Ovary (tissue), 9 donors: ENCODE measurements around the gene PARP2. TPM values are rescaled to one million over a fixed set of nuclear protein-coding genes. Genes with fewer than 3 reads are reported as not detected.

Experiments
- DNase-seq, 5 donors: peaks; one replicate each; pipeline ENCODE4 v3.0.0-alpha.2; 2019 to 2020
- H3K27ac ChIP-seq, 2 donors: fragments of 200-600 bp; one replicate each; pipeline versions ENCODE4 v1.5.1 to v1.8.0; 2019 to 2022
- H3K27me3 ChIP-seq: fragments of 200-600 bp; one replicate; pipeline ENCODE4 v1.8.0; 2022
- H3K36me3 ChIP-seq: fragments of 200-600 bp; sonication (generic); one replicate; pipeline ENCODE4 v1.5.1; 2019
- H3K4me1 ChIP-seq: one replicate; pipeline ENCODE4 v1.8.1; 2013; ENCODE audit warnings: mild to moderate bottlenecking, moderate library complexity; ENCODE audit not compliant: insufficient read depth
- H3K4me3 ChIP-seq: fragments of 200-600 bp; sonication (generic); one replicate; pipeline ENCODE4 v1.5.1; 2017
- H3K9me3 ChIP-seq, 2 donors: fragments of 200-600 bp in 1 of 2; sonication (generic) in 1 of 2; one replicate each; pipeline versions ENCODE4 v1.5.1 to v1.8.1; 2013 to 2019; ENCODE audit warnings: mild to moderate bottlenecking in 1 of 2, moderate library complexity in 1 of 2
- EP300 ChIP-seq: sonication (generic); formaldehyde crosslinking; IDR thresholded peaks from one replicate; pipeline ENCODE4 v1.6.1; 2017; ENCODE audit warnings: antibody characterized with exemption
- POLR2A ChIP-seq: fragments of 450-650 bp; IDR thresholded peaks from one replicate; pipeline ENCODE4 v1.6.1; 2017; ENCODE audit warnings: antibody characterized with exemption, mild to moderate bottlenecking, moderate library complexity
- WGBS, 3 donors: extraction: QIAGEN DNeasy Blood & Tissue Kit in 1 of 3; methylation state at CpG; one replicate each; pipeline versions ENCODE4 v1.1.5 to v1.1.7; 2013 to 2017; 5-methylcytosine and 5-hydroxymethylcytosine counted together
- intact Hi-C, 4 donors: fragments of 100-400 bp; cut with DNase I; formaldehyde crosslinking; loops; one replicate each; pipeline versions ENCODE4 v1.11.0 to v1.15.1; 2022 to 2023
- polyA plus RNA-seq, 2 donors: library from polyadenylated mRNA; stranded (reverse); fragments of 200-250 nt in 1 of 2; fragments of 350-450 nt in 1 of 2; fragmentation: Illumina TruSeq in 1 of 2; extraction: RNeasy Lipid Tissue Mini Kit (QIAGEN cat#74804) in 1 of 2; gene quantifications; one replicate each; pipeline ENCODE4 v1.2.3, GENCODE V29; 2013 to 2014
- total RNA-seq, 7 donors: library from RNA; depleted of rRNA in 2 of 7; stranded (reverse); fragments of >200 nt in 2 of 7; fragmentation: NEBNext Ultra II Directional in 3 of 7; extraction: Animal tissue kit (Norgen Biotek cat#: 25700) in 3 of 7; gene quantifications; one replicate each; pipeline versions ENCODE4 v1.1.0 to v1.2.4, GENCODE V29; 2016 to 2023
- TF ChIP-seq, protein P1 (sequence below), 3 donors: fragments of 450-650 bp in 2 of 3; fragments of 200-600 bp in 1 of 3; IDR thresholded peaks; one replicate each; pipeline versions ENCODE4 v1.5.1 to v1.8.0; 2016 to 2022; ENCODE audit warnings: antibody characterized with exemption in 3 of 3, mild to moderate bottlenecking in 1 of 3
- donor health status: DM: no; HTN: no; CAD: no; lungs with moderate emphysema.
- donor health status: DM: no; HTN: no; CAD: no.
- donor health status: Bipolar disorder and iron deficiency.
- donor health status: DM: yes; HTN: yes; CAD: no.
- donor health status: DM: no; HTN: no; CAD: no.
- donor health status: DM: yes; HTN: yes; CAD: no.

The PARP2 gene
- total and polyA plus RNA-seq, 9 donors, result 7.1 to 38.7 (median 22.8) TPM

DNA sequence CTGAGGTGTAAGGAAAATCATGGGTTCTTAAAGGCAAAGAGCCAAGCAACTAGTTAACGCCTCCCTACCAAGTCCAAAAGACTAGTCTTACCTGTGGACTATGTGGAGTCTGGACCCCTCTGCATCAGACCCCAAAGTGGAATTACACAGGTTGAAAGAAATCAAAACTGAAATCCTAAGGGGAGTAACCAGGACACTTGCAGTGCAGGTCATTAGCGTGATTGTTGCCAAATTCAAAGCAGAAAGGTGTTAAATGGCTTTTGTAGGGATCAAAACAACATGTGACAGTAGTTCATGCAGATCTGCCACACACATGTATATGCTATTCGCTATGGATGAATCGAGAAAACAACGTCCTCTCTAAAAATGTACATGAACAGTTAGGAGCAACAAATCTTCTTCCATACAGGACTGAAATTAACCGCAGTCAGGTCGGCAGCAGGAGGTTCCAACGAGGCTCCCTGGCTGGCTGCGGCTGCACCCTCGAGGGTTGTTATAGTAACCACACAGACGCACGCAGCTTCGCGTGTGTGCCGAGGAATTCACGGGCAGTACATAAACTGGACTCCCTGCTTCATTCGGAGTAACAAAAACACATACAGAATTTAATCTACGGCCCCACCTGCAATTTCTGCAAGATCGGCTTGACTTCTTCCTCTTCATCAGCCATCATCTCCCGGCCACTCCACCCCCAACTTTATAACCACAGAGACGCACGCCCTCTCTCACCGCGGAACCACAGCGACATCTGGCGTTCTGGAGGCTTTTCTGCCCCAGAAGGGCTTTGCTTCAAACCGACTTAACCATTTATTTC, 38.0 kb upstream of the PARP2 start, which contains the start of gene TTC5:
TSS of gene TTC5 (minus strand) at position 687 of the 814 bp plus-strand sequence. CDS start at position 673, 14 bp downstream.
- Histone ChIP-seq H3K9me3 (no peaks in the 10 kb centered on the region), H3K4me3 (peak within 1 kb of the TSS; percentile 71), H3K4me1 (no peaks in the 10 kb centered on the region), H3K27ac (no peak within 1 kb of the TSS), H3K27me3 (no peaks in the 10 kb centered on the region), H3K36me3 (no peaks in the 10 kb centered on the region)
- intact Hi-C loops, result no loop called here
- 0% methylated on average over 27 of the region's 27 CpGs for WGBS, 3 donors
- TF ChIP-seq EP300, result no peak
- TF ChIP-seq, protein P1, sequence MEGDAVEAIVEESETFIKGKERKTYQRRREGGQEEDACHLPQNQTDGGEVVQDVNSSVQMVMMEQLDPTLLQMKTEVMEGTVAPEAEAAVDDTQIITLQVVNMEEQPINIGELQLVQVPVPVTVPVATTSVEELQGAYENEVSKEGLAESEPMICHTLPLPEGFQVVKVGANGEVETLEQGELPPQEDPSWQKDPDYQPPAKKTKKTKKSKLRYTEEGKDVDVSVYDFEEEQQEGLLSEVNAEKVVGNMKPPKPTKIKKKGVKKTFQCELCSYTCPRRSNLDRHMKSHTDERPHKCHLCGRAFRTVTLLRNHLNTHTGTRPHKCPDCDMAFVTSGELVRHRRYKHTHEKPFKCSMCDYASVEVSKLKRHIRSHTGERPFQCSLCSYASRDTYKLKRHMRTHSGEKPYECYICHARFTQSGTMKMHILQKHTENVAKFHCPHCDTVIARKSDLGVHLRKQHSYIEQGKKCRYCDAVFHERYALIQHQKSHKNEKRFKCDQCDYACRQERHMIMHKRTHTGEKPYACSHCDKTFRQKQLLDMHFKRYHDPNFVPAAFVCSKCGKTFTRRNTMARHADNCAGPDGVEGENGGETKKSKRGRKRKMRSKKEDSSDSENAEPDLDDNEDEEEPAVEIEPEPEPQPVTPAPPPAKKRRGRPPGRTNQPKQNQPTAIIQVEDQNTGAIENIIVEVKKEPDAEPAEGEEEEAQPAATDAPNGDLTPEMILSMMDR (IDR thresholded peaks at IDR 0.05), result peak; percentile 58 to 84 (median 65)
- DNase-seq, result peak; percentile 73 to 90 (median 83)

DNA sequence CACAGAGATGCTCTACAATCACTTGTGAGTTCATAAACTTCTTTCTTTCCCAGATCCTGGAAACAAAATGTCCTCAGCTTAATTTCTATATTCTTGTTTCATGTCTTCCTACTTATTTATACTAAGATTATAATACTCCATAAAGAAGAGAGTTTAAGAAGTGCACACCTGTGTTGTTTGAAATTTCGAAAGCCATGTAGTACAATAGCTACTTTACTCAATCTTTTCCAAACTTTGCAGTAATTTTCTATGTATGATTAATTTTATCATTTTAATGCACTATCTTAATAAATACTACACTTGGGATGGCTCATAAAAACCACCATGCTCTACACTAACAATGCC, 37.4 kb upstream of the PARP2 start:
- intact Hi-C loops, result no loop called here
- Histone ChIP-seq H3K27ac (no peak overlapping the region), H3K4me1 (no peaks in the 10 kb centered on the region), H3K9me3 (no peaks in the 10 kb centered on the region), H3K4me3 (peak overlapping the region; percentile 71), H3K27me3 (no peaks in the 10 kb centered on the region), H3K36me3 (no peaks in the 10 kb centered on the region)
- 92 to 94% (median 93%) methylated on average over 1 of the region's 1 CpG for WGBS, 3 donors
- no peak for DNase-seq
- TF ChIP-seq POLR2A, result no peak
- TF ChIP-seq EP300, result no peak
- TF ChIP-seq, protein P1 (IDR thresholded peaks at IDR 0.05), result no peak

DNA sequence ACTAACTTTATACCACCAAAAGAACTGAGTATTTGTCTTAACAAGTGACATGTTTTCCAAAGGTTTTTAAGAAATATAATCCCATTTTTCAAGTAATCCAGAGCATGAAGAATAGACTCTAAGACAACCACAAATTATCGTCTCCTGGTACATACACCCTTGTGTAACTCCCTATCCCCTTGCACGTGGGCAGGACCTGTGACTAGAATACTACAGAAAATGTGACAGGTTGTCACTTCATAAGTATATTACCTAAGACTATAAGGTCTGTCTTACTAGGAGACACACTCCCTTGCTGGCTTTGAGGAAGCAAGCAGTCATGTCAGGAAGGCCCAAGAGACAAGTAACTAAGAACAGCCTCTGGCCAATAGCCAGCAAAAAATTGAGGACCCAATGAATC, 29.4 kb upstream of the PARP2 start:
- 82 to 93% (median 87%) methylated on average over 2 of the region's 2 CpGs for WGBS, 3 donors
- H3K27me3 ChIP-seq, result no peaks in the 10 kb centered on the region
- no peaks in the 10 kb centered on the region for H3K36me3 ChIP-seq
- no peak overlapping the region for H3K27ac ChIP-seq
- intact Hi-C loops, result no loop called here
- H3K4me3 ChIP-seq, result no peak overlapping the region
- TF ChIP-seq EP300 (no peak), POLR2A (no peak)
- TF ChIP-seq, protein P1 (IDR thresholded peaks at IDR 0.05), result no peak
- no peaks in the 10 kb centered on the region for H3K4me1 ChIP-seq
- no peaks in the 10 kb centered on the region for H3K9me3 ChIP-seq
- DNase-seq, result no peak

DNA sequence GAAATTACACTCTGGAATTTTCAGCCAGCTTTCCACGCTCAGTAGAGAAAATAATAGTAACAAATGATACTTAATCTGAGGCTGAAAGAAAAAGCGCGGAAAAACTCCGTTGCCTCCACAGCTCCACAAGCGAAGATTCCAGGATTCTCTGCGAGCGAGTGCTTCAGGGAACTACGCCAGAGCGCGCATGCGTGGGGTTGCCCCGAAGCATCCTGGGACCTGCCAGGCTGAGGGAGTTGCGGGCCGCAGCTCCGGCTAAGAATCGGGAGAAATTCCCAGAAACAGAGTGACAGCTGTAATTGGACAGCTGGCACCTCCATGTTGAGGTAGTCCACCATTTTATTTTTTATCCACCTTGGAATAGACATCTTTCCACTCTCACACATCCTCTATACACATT, 25.7 kb upstream of the PARP2 start:
- Histone ChIP-seq H3K4me1 (no peaks in the 10 kb centered on the region), H3K9me3 (no peaks in the 10 kb centered on the region), H3K4me3 (no peak overlapping the region), H3K27ac (no peak overlapping the region), H3K36me3 (no peaks in the 10 kb centered on the region), H3K27me3 (no peaks in the 10 kb centered on the region)
- TF ChIP-seq, protein P1 (IDR thresholded peaks at IDR 0.05), result no peak
- TF ChIP-seq EP300 (no peak), POLR2A (no peak)
- no peak for DNase-seq
- intact Hi-C loops, result no loop called here
- WGBS, 3 donors, result 94 to 95% (median 95%) methylated on average over 16 of the region's 16 CpGs
